HEK293 (cell line): ENCODE results near the gene SIDT2.

Source experiments
- CTCF ChIA-PET: fragments of 350-600 bp; formaldehyde crosslinking; extraction: SDS; loops from one replicate; lab custom pipeline; 2021; ENCODE audit warnings: antibody characterized with exemption; lab: Yijun Ruan, JAX
- POLR2A ChIA-PET: fragments of 300-600 bp; formaldehyde crosslinking; extraction: SDS; loops from one replicate; lab custom pipeline; 2020; ENCODE audit warnings: antibody characterized with exemption, inconsistent platforms; lab: Yijun Ruan, JAX
- H3K27ac ChIP-seq: fragments of 200-500 bp; sonication (Bioruptor generic); 2 replicates; pipeline ENCODE4 v1.5.1; 2014; ENCODE audit warnings: low read depth, low read length, control low read depth, inconsistent platforms; ENCODE audit errors: extremely low read depth
- H3K36me3 ChIP-seq, 2 experiments: fragments of 200-500 bp in 1 of 2; sonication (Bioruptor generic) in 1 of 2; 1 replicate in 1 of 2; 2 replicates in 1 of 2; pipeline ENCODE4 v1.5.1; 2014 to 2017; ENCODE audit warnings: inconsistent platforms in 2 of 2, low read length in 2 of 2; ENCODE audit not compliant: control insufficient read depth in 2 of 2, insufficient read depth in 1 of 2
- H3K4me1 ChIP-seq: fragments of 200-500 bp; sonication (Bioruptor generic); 2 replicates; pipeline ENCODE4 v1.5.1; 2014; ENCODE audit warnings: mild to moderate bottlenecking, low read length, inconsistent platforms; ENCODE audit not compliant: control insufficient read depth, insufficient read depth
- H3K4me3 ChIP-seq: 2 replicates; pipeline ENCODE4 v1.5.1; 2011; ENCODE audit warnings: low read depth, mild to moderate bottlenecking, control low read depth, low read length, moderate library complexity
- H3K9me3 ChIP-seq: fragments of 200-500 bp; sonication (Bioruptor generic); 2 replicates; pipeline ENCODE4 v1.5.1; 2014; ENCODE audit warnings: low read depth, low read length, inconsistent platforms; ENCODE audit not compliant: control insufficient read depth, insufficient read depth
- HOXC10 ChIP-seq: sonication (generic); formaldehyde crosslinking; IDR thresholded peaks from 2 replicates; pipeline ENCODE4 v1.8.1; 2023; ENCODE audit warnings: mild to moderate bottlenecking, missing genetic modification reagents
- KLF9 ChIP-seq: fragments of 450-650 bp; formaldehyde crosslinking; IDR thresholded peaks from 2 replicates; pipeline ENCODE4 v1.5.1; 2016; ENCODE audit warnings: missing biosample characterization, missing genetic modification characterization, low read depth
- MEIS1 ChIP-seq: sonication (generic); formaldehyde crosslinking; IDR thresholded peaks from 2 replicates; pipeline ENCODE4 v1.8.1; 2022; ENCODE audit warnings: missing genetic modification reagents, mild to moderate bottlenecking, borderline replicate concordance
- MYNN ChIP-seq: fragments of 450-650 bp; formaldehyde crosslinking; IDR thresholded peaks from 2 replicates; pipeline ENCODE4 v1.5.1; 2016; ENCODE audit warnings: missing biosample characterization, missing genetic modification characterization, borderline replicate concordance
- PRDM1 ChIP-seq: fragments of 450-650 bp; formaldehyde crosslinking; IDR thresholded peaks from 2 replicates; pipeline ENCODE4; 2016; ENCODE audit warnings: missing biosample characterization, missing genetic modification characterization
- TCF7L2 ChIP-seq: IDR thresholded peaks from 2 replicates; pipeline ENCODE4 v1.6.1; 2011; ENCODE audit warnings: low read depth, mild to moderate bottlenecking, inconsistent platforms, low read length, moderate library complexity, borderline replicate concordance
- TRIM28 ChIP-seq: IDR thresholded peaks from 2 replicates; pipeline ENCODE4 v1.6.1; 2011; ENCODE audit warnings: low read length, control low read depth, borderline replicate concordance
- ZFHX2 ChIP-seq: fragments of 450-650 bp; formaldehyde crosslinking; conservative IDR thresholded peaks from 2 replicates; pipeline ENCODE4 v1.5.1; 2016; ENCODE audit warnings: missing biosample characterization, missing genetic modification characterization
- ZNF157 ChIP-seq: fragments of 450-650 bp; formaldehyde crosslinking; IDR thresholded peaks from 2 replicates; pipeline ENCODE4 v1.5.1; 2016; ENCODE audit warnings: missing biosample characterization, missing genetic modification characterization
- ZNF16 ChIP-seq: fragments of 450-650 bp; formaldehyde crosslinking; IDR thresholded peaks from 2 replicates; pipeline ENCODE4 v1.5.1; 2016; ENCODE audit warnings: low read depth, missing biosample characterization, missing genetic modification characterization
- ZNF169 ChIP-seq: fragments of 450-650 bp; formaldehyde crosslinking; IDR thresholded peaks from 2 replicates; pipeline ENCODE4 v1.5.1; 2016; ENCODE audit warnings: missing biosample characterization, missing genetic modification characterization
- ZNF184 ChIP-seq: fragments of 450-650 bp; IDR thresholded peaks from 2 replicates; pipeline ENCODE4 v1.5.1; 2018; ENCODE audit warnings: missing biosample characterization, mild to moderate bottlenecking, missing genetic modification characterization
- ZNF2 ChIP-seq: fragments of 450-650 bp; formaldehyde crosslinking; IDR thresholded peaks from 2 replicates; pipeline ENCODE4 v1.5.1; 2016; ENCODE audit warnings: missing biosample characterization, missing genetic modification characterization
- ZNF341 ChIP-seq: fragments of 450-650 bp; formaldehyde crosslinking; IDR thresholded peaks from 2 replicates; pipeline ENCODE4; 2016; ENCODE audit warnings: low read depth, missing biosample characterization, missing genetic modification characterization
- ZNF530 ChIP-seq: fragments of 450-650 bp; formaldehyde crosslinking; IDR thresholded peaks from 2 replicates; pipeline ENCODE4 v1.5.1; 2016; ENCODE audit warnings: low read depth, missing biosample characterization, missing genetic modification characterization
- TF ChIP-seq, protein P1 (sequence below): fragments of 450-650 bp; formaldehyde crosslinking; IDR thresholded peaks from 2 replicates; pipeline ENCODE4 v1.5.1; 2016; ENCODE audit warnings: missing biosample characterization, missing genetic modification characterization
- TF ChIP-seq, protein P2 (sequence below): fragments of 450-650 bp; formaldehyde crosslinking; IDR thresholded peaks from 2 replicates; pipeline ENCODE4 v1.5.1; 2016; ENCODE audit warnings: missing biosample characterization, missing genetic modification characterization
- TF ChIP-seq, protein P3 (sequence below): fragments of 450-650 bp; formaldehyde crosslinking; IDR thresholded peaks from 2 replicates; pipeline ENCODE4 v1.5.1; 2016; ENCODE audit warnings: missing biosample characterization, missing genetic modification characterization
- TF ChIP-seq, protein P4 (sequence below): fragments of 450-650 bp; formaldehyde crosslinking; IDR thresholded peaks from 2 replicates; pipeline ENCODE4 v1.5.1; 2016; ENCODE audit warnings: missing biosample characterization, missing genetic modification characterization

SIDT2 gene

DNA sequence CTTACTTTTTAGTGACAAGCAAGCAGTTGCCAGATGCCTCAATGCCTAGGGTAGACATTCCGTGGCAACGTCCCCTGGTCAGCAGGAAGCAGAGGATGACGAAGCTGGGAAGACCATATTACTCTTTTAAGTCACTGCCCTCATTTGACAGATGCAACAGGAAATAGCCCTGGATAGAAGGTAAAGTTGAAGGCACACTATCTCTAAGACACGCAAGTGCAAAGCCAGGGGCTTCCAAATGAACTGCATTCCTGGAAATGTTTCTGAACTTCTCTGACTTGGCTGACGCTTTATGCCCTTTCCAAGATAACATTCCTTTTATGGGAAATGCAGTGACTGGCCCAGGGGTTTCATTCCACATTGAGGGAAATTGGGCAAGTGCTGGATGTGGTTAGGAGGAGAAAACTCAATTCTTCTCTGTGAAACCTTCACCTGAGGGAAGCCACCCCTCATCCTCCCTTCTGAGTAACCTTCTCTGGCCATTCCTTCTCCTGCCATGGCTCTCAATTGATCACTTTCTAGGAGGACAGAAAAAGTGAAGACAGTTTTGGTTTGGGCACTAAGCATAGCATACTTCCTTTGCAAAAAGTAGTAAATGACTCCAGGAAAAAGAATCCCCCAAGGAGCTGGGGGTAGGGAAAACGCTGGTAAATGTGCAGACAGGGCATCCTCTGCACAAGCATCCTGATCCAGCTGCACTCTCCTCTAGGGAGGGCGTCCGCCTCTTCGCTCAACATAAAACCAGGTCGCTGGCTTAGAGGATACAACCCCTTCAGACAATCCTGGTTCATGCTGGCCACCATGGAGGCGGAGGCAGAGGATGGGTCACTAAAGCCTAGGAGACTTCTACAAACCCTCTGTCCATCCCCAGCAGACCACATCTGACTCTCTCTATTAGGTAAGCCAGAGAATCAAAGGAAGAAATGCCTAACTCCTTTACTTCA, 38.9 kb downstream of the SIDT2 start:
- POLR2A ChIA-PET = interaction anchor here (0.5 kb wide), 1 partner anchor 109 kb away, joined by 6 read pairs; no protein-coding TSS in a partner anchor
- H3K9me3 ChIP-seq = no peaks in the 10 kb centered on the region
- H3K4me1 ChIP-seq = peaks cover 3% of the 10 kb centered on the region; the same call in 1 of the 2 replicates
- CTCF ChIA-PET = interaction anchor here (0.6 to 2.5 kb wide), 2 partner anchors 9 to 627 kb away, joined by 3 to 9 read pairs; no protein-coding TSS in a partner anchor
- no peak overlapping the region for H3K27ac ChIP-seq
- H3K36me3 ChIP-seq = peaks cover 0 to 82% of the 10 kb centered on the region in 2 experiments; a peak in 1 of 3 replicates
- TF ChIP-seq KLF9 = no peak
- TF ChIP-seq, protein P1, sequence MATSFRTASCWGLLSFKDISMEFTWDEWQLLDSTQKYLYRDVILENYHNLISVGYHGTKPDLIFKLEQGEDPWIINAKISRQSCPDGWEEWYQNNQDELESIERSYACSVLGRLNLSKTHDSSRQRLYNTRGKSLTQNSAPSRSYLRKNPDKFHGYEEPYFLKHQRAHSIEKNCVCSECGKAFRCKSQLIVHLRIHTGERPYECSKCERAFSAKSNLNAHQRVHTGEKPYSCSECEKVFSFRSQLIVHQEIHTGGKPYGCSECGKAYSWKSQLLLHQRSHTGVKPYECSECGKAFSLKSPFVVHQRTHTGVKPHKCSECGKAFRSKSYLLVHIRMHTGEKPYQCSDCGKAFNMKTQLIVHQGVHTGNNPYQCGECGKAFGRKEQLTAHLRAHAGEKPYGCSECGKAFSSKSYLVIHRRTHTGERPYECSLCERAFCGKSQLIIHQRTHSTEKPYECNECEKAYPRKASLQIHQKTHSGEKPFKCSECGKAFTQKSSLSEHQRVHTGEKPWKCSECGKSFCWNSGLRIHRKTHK (tag by site-specific recombination) = no peak
- TF ChIP-seq, protein P2, sequence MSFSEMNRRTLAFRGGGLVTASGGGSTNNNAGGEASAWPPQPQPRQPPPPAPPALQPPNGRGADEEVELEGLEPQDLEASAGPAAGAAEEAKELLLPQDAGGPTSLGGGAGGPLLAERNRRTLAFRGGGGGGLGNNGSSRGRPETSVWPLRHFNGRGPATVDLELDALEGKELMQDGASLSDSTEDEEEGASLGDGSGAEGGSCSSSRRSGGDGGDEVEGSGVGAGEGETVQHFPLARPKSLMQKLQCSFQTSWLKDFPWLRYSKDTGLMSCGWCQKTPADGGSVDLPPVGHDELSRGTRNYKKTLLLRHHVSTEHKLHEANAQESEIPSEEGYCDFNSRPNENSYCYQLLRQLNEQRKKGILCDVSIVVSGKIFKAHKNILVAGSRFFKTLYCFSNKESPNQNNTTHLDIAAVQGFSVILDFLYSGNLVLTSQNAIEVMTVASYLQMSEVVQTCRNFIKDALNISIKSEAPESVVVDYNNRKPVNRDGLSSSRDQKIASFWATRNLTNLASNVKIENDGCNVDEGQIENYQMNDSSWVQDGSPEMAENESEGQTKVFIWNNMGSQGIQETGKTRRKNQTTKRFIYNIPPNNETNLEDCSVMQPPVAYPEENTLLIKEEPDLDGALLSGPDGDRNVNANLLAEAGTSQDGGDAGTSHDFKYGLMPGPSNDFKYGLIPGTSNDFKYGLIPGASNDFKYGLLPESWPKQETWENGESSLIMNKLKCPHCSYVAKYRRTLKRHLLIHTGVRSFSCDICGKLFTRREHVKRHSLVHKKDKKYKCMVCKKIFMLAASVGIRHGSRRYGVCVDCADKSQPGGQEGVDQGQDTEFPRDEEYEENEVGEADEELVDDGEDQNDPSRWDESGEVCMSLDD (tag by site-specific recombination) = no peak
- TF ChIP-seq ZNF16 (tag by site-specific recombination) = no peak
- TF ChIP-seq MYNN (tag by site-specific recombination) = no peak
- no peak for TF ChIP-seq PRDM1 (tag by site-specific recombination)
- no peak for TF ChIP-seq ZNF184
- TF ChIP-seq TCF7L2 = no peak
- TF ChIP-seq, protein P3, sequence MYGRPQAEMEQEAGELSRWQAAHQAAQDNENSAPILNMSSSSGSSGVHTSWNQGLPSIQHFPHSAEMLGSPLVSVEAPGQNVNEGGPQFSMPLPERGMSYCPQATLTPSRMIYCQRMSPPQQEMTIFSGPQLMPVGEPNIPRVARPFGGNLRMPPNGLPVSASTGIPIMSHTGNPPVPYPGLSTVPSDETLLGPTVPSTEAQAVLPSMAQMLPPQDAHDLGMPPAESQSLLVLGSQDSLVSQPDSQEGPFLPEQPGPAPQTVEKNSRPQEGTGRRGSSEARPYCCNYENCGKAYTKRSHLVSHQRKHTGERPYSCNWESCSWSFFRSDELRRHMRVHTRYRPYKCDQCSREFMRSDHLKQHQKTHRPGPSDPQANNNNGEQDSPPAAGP (tag by site-specific recombination) = no peak
- no peak for TF ChIP-seq ZNF530
- TF ChIP-seq ZNF341 = no peak
- TF ChIP-seq ZFHX2 = no peak
- no peak for TF ChIP-seq TRIM28
- no peak for TF ChIP-seq ZNF169
- no peak for TF ChIP-seq ZNF157 (tag by site-specific recombination)
- no peak for TF ChIP-seq HOXC10 (CRISPR knock-in tag)
- no peak for TF ChIP-seq MEIS1 (CRISPR knock-in tag)
- TF ChIP-seq, protein P4, sequence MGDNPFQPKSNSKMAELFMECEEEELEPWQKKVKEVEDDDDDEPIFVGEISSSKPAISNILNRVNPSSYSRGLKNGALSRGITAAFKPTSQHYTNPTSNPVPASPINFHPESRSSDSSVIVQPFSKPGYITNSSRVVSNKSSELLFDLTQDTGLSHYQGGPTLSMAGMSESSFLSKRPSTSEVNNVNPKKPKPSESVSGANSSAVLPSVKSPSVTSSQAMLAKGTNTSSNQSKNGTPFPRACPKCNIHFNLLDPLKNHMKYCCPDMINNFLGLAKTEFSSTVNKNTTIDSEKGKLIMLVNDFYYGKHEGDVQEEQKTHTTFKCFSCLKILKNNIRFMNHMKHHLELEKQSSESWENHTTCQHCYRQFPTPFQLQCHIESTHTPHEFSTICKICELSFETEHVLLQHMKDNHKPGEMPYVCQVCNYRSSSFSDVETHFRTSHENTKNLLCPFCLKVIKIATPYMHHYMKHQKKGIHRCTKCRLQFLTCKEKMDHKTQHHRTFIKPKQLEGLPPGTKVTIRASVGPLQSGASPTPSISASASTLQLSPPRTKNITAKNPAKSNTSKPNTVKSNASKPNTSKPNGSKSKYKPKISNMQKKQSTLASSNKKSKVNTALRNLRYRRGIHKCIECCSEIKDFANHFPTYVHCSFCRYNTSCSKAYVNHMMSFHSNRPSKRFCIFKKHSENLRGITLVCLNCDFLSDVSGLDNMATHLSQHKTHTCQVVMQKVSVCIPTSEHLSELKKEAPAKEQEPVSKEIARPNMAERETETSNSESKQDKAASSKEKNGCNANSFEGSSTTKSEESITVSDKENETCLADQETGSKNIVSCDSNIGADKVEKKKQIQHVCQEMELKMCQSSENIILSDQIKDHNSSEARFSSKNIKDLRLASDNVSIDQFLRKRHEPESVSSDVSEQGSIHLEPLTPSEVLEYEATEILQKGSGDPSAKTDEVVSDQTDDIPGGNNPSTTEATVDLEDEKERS (tag by site-specific recombination) = no peak
- TF ChIP-seq ZNF2 (tag by site-specific recombination) = no peak
- H3K4me3 ChIP-seq = no peak overlapping the region
